OCI-LY7 (cell line): ENCODE measurements around the gene NCAM2. TPM values are rescaled to one million over a fixed set of nuclear protein-coding genes. Genes with fewer than 3 reads are reported as not detected.

Source experiments
- Bru-seq: library from RNA; stranded (reverse); fragments of 400-500 nt; gene quantifications from one replicate; lab custom pipeline; 2021; lab: Mats Ljungman, UMichigan
- BruChase-seq, 2 experiments: library from RNA; stranded (reverse); fragments of 400-500 nt; gene quantifications; one replicate each; lab custom pipeline; 2021; lab: Mats Ljungman, UMichigan
- BruUV-seq: library from RNA; stranded (reverse); fragments of 400-500 nt; replicated peaks from 2 replicates; lab custom pipeline; 2021; lab: Mats Ljungman, UMichigan
- CTCF ChIA-PET: fragments of 300-600 bp; sonication (Branson Sonifier 250); formaldehyde crosslinking; loops from one replicate; lab custom pipeline; 2022; ENCODE audit warnings: antibody characterized with exemption; ENCODE audit not compliant: unreplicated experiment; lab: Charles Lee
- POLR2A ChIA-PET: fragments of 300-600 bp; sonication (Branson Sonifier 250); formaldehyde crosslinking; loops from one replicate; lab custom pipeline; 2022; ENCODE audit warnings: antibody characterized with exemption; lab: Charles Lee
- DNase-seq: peaks from one replicate; pipeline ENCODE4 v3.0.0-alpha.2; 2015; ENCODE audit warnings: low spot score
- H2AFZ ChIP-seq: fragments of 200-600 bp; sonication (generic), shearing (Covaris generic); 2 replicates; pipeline ENCODE4 v1.6.1; 2014; ENCODE audit warnings: mild to moderate bottlenecking, antibody characterized with exemption, low read length, moderate library complexity
- H3K27ac ChIP-seq: fragments of 200-600 bp; sonication (generic); 2 replicates; pipeline ENCODE4 v1.5.1; 2014; ENCODE audit warnings: mixed run types, low read depth, mild to moderate bottlenecking, moderate library complexity, low read length, inconsistent platforms; ENCODE audit not compliant: poor library complexity, severe bottlenecking
- H3K36me3 ChIP-seq: fragments of 200-600 bp; sonication (generic); 2 replicates; pipeline ENCODE4 v1.6.1; 2014; ENCODE audit warnings: mild to moderate bottlenecking, antibody characterized with exemption, low read length, moderate library complexity, mixed read lengths; ENCODE audit not compliant: insufficient read depth
- H3K4me1 ChIP-seq: fragments of 200-600 bp; sonication (generic); 2 replicates; pipeline ENCODE4 v1.5.1; 2014; ENCODE audit warnings: mild to moderate bottlenecking, low read length; ENCODE audit not compliant: insufficient read depth, poor library complexity, severe bottlenecking
- H3K4me2 ChIP-seq: fragments of 200-600 bp; sonication (generic); 2 replicates; pipeline ENCODE4 v1.6.1; 2014; ENCODE audit warnings: mild to moderate bottlenecking, low read length
- H3K4me3 ChIP-seq: fragments of 200-600 bp; sonication (generic); 2 replicates; pipeline ENCODE4 v1.5.1; 2014; ENCODE audit warnings: mild to moderate bottlenecking, low read depth, low read length; ENCODE audit not compliant: poor library complexity, severe bottlenecking
- H3K79me2 ChIP-seq: fragments of 200-600 bp; sonication (generic); 2 replicates; pipeline ENCODE4 v1.6.1; 2016; ENCODE audit warnings: low read depth, mild to moderate bottlenecking, low read length, moderate library complexity, mixed read lengths; ENCODE audit not compliant: insufficient read depth
- H3K9me2 ChIP-seq: fragments of 200-600 bp; sonication (generic); 2 replicates; pipeline ENCODE4 v1.6.1; 2016; ENCODE audit warnings: mild to moderate bottlenecking, low read length, mixed read lengths; ENCODE audit not compliant: insufficient read depth
- H3K9me3 ChIP-seq: fragments of 200-600 bp; sonication (generic); 2 replicates; pipeline ENCODE4 v1.6.1; 2014; ENCODE audit warnings: mild to moderate bottlenecking, mixed run types, low read length, mixed read lengths
- H4K20me1 ChIP-seq: fragments of 200-600 bp; sonication (generic); 2 replicates; pipeline ENCODE4 v1.6.1; 2014; ENCODE audit warnings: mild to moderate bottlenecking, antibody characterized with exemption, low read length, moderate library complexity, mixed read lengths; ENCODE audit not compliant: insufficient read depth
- CTCF ChIP-seq: fragments of 200-600 bp; sonication (generic); conservative IDR thresholded peaks from 2 replicates; pipeline ENCODE4 v1.5.1; 2014; ENCODE audit warnings: mild to moderate bottlenecking, antibody characterized with exemption, low read length, moderate library complexity, mixed read lengths
- EZH2phosphoT487 ChIP-seq: fragments of 200-600 bp; sonication (generic); IDR thresholded peaks from 2 replicates; pipeline ENCODE4 v1.6.1; 2018; ENCODE audit warnings: low read depth, borderline replicate concordance, mild to moderate bottlenecking, mixed run types, antibody characterized with exemption, low read length, moderate library complexity, mixed read lengths
- intact Hi-C: fragments of 100-400 bp; cut with micrococcal nuclease; formaldehyde crosslinking; loops from one replicate; pipeline ENCODE4 v1.10.0; 2022; ENCODE audit not compliant: unreplicated experiment
- long read RNA-seq: library from polyadenylated mRNA; stranded (forward); transcript quantifications from one replicate; pipeline ENCODE4 v2.0.0, GENCODE V29; 2022
- total RNA-seq, 2 experiments: library from RNA; depleted of rRNA in 1 of 2; stranded (reverse); fragments of >200 nt in 1 of 2; shearing (Covaris generic) in 1 of 2; gene quantifications; 2 replicates each; pipeline ENCODE4 v1.2.3, GENCODE V29; 2014 to 2022

Gene NCAM2
- total RNA-seq (2014; rRNA removed; shearing (Covaris generic)) (not detected in 2 replicates), total RNA-seq (2022) (not detected in 2 replicates), Bru-seq, nascent RNA (not detected), BruChase-seq, experiment 1, labeled RNA remaining after a 6-hour chase (not detected), BruChase-seq, experiment 2, labeled RNA remaining after a 2-hour chase (not detected)
- long read RNA-seq: 0 reads

DNA sequence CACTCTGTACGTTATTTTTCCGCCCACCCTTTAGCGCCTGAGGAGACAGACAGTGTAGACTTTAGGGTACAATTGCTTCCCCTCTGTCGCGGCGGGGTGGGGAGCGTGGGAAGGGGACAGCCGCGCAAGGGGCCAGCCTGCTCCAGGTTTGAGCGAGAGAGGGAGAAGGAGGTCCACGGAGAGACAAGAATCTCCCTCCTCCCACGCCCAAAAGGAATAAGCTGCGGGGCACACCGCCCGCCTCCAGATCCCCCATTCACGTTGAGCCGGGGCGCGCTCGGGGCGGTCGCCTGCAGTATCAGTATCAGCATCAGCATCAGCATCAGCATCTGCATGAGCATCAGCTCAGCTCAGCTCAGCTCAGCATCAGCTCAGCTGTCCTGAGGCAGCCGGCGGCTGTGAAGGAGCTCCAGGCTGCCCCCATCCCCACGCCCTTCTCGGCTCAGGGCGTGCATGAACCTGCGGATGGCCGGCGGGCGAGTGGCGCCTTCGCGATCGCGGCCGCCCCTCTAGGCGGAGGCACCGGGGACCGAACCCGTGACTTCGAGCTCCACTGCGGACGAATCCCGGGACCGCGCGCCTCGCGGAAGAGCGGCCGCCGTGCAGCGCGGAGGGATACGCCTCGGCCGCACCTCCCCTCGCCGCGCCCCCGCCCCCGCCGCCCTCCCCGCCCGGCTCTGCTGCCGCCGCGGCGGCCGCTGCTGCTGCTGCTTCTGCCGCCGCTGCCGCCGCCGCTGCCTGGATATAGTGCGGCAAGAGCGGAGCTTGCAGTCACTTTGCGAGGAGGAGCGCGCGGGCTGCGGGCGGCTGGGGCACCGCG is at the start of gene NCAM2:
TSS of gene NCAM2 (plus strand) at position 774 of the 820 bp plus-strand sequence.
- Histone ChIP-seq H4K20me1 (no peaks in the 10 kb centered on the region), H3K9me3 (no peaks in the 10 kb centered on the region; the same call in 1 of the 2 replicates), H3K9me2 (no peaks in the 10 kb centered on the region), H3K4me1 (no peaks in the 10 kb centered on the region), H3K4me3 (no peak within 1 kb of the TSS), H2AFZ (no peak within 1 kb of the TSS), H3K36me3 (no peaks in the 10 kb centered on the region), H3K27ac (no peak within 1 kb of the TSS), H3K79me2 (no peaks in the 10 kb centered on the region), H3K4me2 (no peak within 1 kb of the TSS)
- ChIA-PET CTCF (no interaction called here), POLR2A (no interaction called here)
- TF ChIP-seq EZH2phosphoT487 (no peak), CTCF (no peak)
- no TSS peak for BruUV-seq
- intact Hi-C loops: loop anchor here (2.0 kb wide), 1 partner anchor 1795 kb away; no protein-coding TSS in a partner anchor
- no peak for DNase-seq

- no peak overlapping the region for H2AFZ ChIP-seq
- no peaks in the 10 kb centered on the region for H3K9me2 ChIP-seq
- H3K27ac ChIP-seq: no peak overlapping the region
- H4K20me1 ChIP-seq: no peaks in the 10 kb centered on the region
- intact Hi-C loops: no loop called here
- no peaks in the 10 kb centered on the region for H3K79me2 ChIP-seq
- no peak for DNase-seq
- peaks cover 19% of the 10 kb centered on the region for H3K9me3 ChIP-seq
- no peaks in the 10 kb centered on the region for H3K4me1 ChIP-seq
- H3K36me3 ChIP-seq: no peaks in the 10 kb centered on the region
- TF ChIP-seq CTCF (no peak), EZH2phosphoT487 (no peak)
- H3K4me3 ChIP-seq: no peak overlapping the region
- no TSS peak for BruUV-seq
- CTCF ChIA-PET: no interaction called here
- POLR2A ChIA-PET: interaction anchor here (0.6 kb wide), 1 partner anchor 1093 kb away, joined by 3 read pairs; no protein-coding TSS in a partner anchor
- H3K4me2 ChIP-seq: no peak overlapping the region
These were observed 48.3 kb upstream of the NCAM2 start for GRCh38 chr21:20949884-20950283.
